Cardiac fibroblast (primary cell): ENCODE data around the gene ATP5F1D.

Experiments
- DNase-seq, 2 donors: peaks; one replicate each; pipeline versions ENCODE4 v3.0.0 to v3.0.0-alpha.2; 2010; ENCODE audit warnings: low read depth in 2 of 2
- H3K4me3 ChIP-seq, 2 donors: replicated peaks in 1 of 2; 1 replicate in 1 of 2; 2 replicates in 1 of 2; pipeline ENCODE4 v1.5.1; 2011; ENCODE audit warnings: low read depth in 2 of 2, low read length in 2 of 2, mild to moderate bottlenecking in 2 of 2, moderate library complexity in 1 of 2
- CTCF ChIP-seq: IDR thresholded peaks from one replicate; pipeline ENCODE4 v1.5.1; 2011; ENCODE audit warnings: low read depth, mild to moderate bottlenecking, low read length, inconsistent platforms

The ATP5F1D gene

GRCh38 chr19:1275260-1275975 is 33.9 kb downstream of the ATP5F1D start, which contains the start of gene FAM174C:
Gene FAM174C (plus strand): TSS chr19:1275530. CDS start chr19:1275550, 20 bp downstream.
- TF ChIP-seq CTCF, result no peak
- H3K4me3 ChIP-seq, result peak within 1 kb of the TSS; percentile 66 to 71
- peak; percentile 97 to 98 for DNase-seq

GRCh38 chr19:1275976-1276627 is 34.6 kb downstream of the ATP5F1D start:
- no peak for TF ChIP-seq CTCF
- DNase-seq, result no peak
- H3K4me3 ChIP-seq, result peak overlapping the region; percentile 66 to 71

- TF ChIP-seq CTCF, result no peak
- DNase-seq, result no peak
- H3K4me3 ChIP-seq, result peak overlapping the region; percentile 66 to 71
These were observed 35.1 kb downstream of the ATP5F1D start for GRCh38 chr19:1276628-1277022.

- H3K4me3 ChIP-seq, result no peak overlapping the region
- DNase-seq, result no peak
- TF ChIP-seq CTCF, result no peak
These were observed 35.5 kb downstream of the ATP5F1D start for GRCh38 chr19:1277061-1277460.

GRCh38 chr19:1278074-1278473 is 36.5 kb downstream of the ATP5F1D start:
- no peak for DNase-seq
- H3K4me3 ChIP-seq, result no peak overlapping the region
- no peak for TF ChIP-seq CTCF

GRCh38 chr19:1278713-1279660 is 37.4 kb downstream of the ATP5F1D start:
- no peak for DNase-seq
- no peak for TF ChIP-seq CTCF
- no peak overlapping the region for H3K4me3 ChIP-seq
